Endothelial cell (in vitro differentiated cells): ENCODE data around the gene DNAI2. TPM values are rescaled to one million over a fixed set of nuclear protein-coding genes. Genes with fewer than 3 reads are reported as not detected.

ENCODE experiments used
- DNase-seq: peaks from one replicate; pipeline ENCODE4 v3.0.0; 2021; ENCODE audit warnings: low spot score
- H3K27ac Mint-ChIP-seq: one replicate; pipeline ENCODE4 v1.8.0; 2021; ENCODE audit warnings: mixed read lengths, inconsistent platforms; ENCODE audit not compliant: unreplicated experiment
- H3K27me3 Mint-ChIP-seq: one replicate; pipeline ENCODE4 v1.8.0; 2021; ENCODE audit warnings: mild to moderate bottlenecking, moderate library complexity, mixed read lengths, inconsistent platforms; ENCODE audit not compliant: unreplicated experiment
- H3K36me3 Mint-ChIP-seq: one replicate; pipeline ENCODE4 v1.8.0; 2021; ENCODE audit warnings: mild to moderate bottlenecking, low read depth, mixed read lengths, inconsistent platforms; ENCODE audit not compliant: unreplicated experiment
- H3K4me1 Mint-ChIP-seq: one replicate; pipeline ENCODE4 v1.8.0; 2021; ENCODE audit warnings: mild to moderate bottlenecking, mixed read lengths, inconsistent platforms; ENCODE audit not compliant: unreplicated experiment
- H3K4me3 Mint-ChIP-seq: one replicate; pipeline ENCODE4 v1.8.0; 2021; ENCODE audit warnings: mild to moderate bottlenecking, mixed read lengths, inconsistent platforms; ENCODE audit not compliant: unreplicated experiment
- H3K9me3 Mint-ChIP-seq: one replicate; pipeline ENCODE4 v1.8.0; 2021; ENCODE audit warnings: mixed read lengths, inconsistent platforms; ENCODE audit not compliant: unreplicated experiment
- CTCF ChIP-seq: fragments of 200-600 bp; sonication (generic); IDR thresholded peaks from one replicate; pipeline ENCODE4 v1.5.0; 2021; ENCODE audit warnings: antibody characterized with exemption; ENCODE audit not compliant: unreplicated experiment
- total RNA-seq: library from RNA; stranded (reverse); fragmentation: NEBNext Ultra II Directional; extraction: Animal tissue kit (Norgen Biotek cat#: 25700); gene quantifications from one replicate; pipeline ENCODE4 v1.2.1, GENCODE V29; 2021; ENCODE audit not compliant: unreplicated experiment

The DNAI2 gene
- total RNA-seq, 1 donor from 2014 or later: not detected

GRCh38 chr17:74344658-74345057, 70.6 kb downstream of the DNAI2 start:
- no peak for DNase-seq
- H3K27ac Mint-ChIP-seq: no peak overlapping the region
- H3K9me3 Mint-ChIP-seq: no peaks in the 10 kb centered on the region

GRCh38 chr17:74345433-74346241, 71.6 kb downstream of the DNAI2 start:
- peak overlapping the region; percentile 37 for H3K4me3 Mint-ChIP-seq
- peaks cover 26% of the 10 kb centered on the region for H3K4me1 Mint-ChIP-seq
- no peak for DNase-seq
- peaks cover 17% of the 10 kb centered on the region for H3K27me3 Mint-ChIP-seq
- H3K27ac Mint-ChIP-seq: peak overlapping the region; percentile 36
- H3K36me3 Mint-ChIP-seq: peaks cover 7% of the 10 kb centered on the region
- no peaks in the 10 kb centered on the region for H3K9me3 Mint-ChIP-seq
- TF ChIP-seq CTCF: no peak

More at GRCh38 chr17:74344658-74345057, 70.6 kb downstream of the DNAI2 start:
- H3K4me1 Mint-ChIP-seq: peaks cover 29% of the 10 kb centered on the region
- H3K4me3 Mint-ChIP-seq: no peak overlapping the region
- H3K36me3 Mint-ChIP-seq: peaks cover 11% of the 10 kb centered on the region
- TF ChIP-seq CTCF: no peak
- peaks cover 14% of the 10 kb centered on the region for H3K27me3 Mint-ChIP-seq

- Mint-ChIP-seq H3K27me3 (peaks cover 22% of the 10 kb centered on the region), H3K4me3 (no peak overlapping the region), H3K4me1 (peaks cover 26% of the 10 kb centered on the region), H3K9me3 (no peaks in the 10 kb centered on the region), H3K27ac (no peak overlapping the region), H3K36me3 (peaks cover 10% of the 10 kb centered on the region)
- DNase-seq: no peak
- TF ChIP-seq CTCF: no peak
These were observed 73.6 kb downstream of the DNAI2 start for GRCh38 chr17:74347646-74348045.

- H3K4me3 Mint-ChIP-seq: no peak overlapping the region
- no peak for DNase-seq
- peaks cover 31% of the 10 kb centered on the region for H3K27me3 Mint-ChIP-seq
These were observed 75.1 kb downstream of the DNAI2 start for GRCh38 chr17:74349120-74349519.

More at GRCh38 chr17:74349120-74349519, 75.1 kb downstream of the DNAI2 start:
- Mint-ChIP-seq H3K4me1 (peaks cover 18% of the 10 kb centered on the region), H3K9me3 (no peaks in the 10 kb centered on the region), H3K36me3 (peaks cover 21% of the 10 kb centered on the region), H3K27ac (no peak overlapping the region)
- TF ChIP-seq CTCF: no peak
